HG03159 (cell line): Measurements from ENCODE around the gene TMEM221.

Source experiments
- ATAC-seq: cut with Tn5 transposase; IDR thresholded peaks from one replicate; pipeline ENCODE4 v1.9.1; 2021; ENCODE audit warnings: mild to moderate bottlenecking, moderate library complexity; ENCODE audit not compliant: unreplicated experiment

Gene TMEM221

GRCh38 chr19:17406046-17406886, 42.2 kb downstream of the TMEM221 start:
- peak; percentile 4 for ATAC-seq

DNA sequence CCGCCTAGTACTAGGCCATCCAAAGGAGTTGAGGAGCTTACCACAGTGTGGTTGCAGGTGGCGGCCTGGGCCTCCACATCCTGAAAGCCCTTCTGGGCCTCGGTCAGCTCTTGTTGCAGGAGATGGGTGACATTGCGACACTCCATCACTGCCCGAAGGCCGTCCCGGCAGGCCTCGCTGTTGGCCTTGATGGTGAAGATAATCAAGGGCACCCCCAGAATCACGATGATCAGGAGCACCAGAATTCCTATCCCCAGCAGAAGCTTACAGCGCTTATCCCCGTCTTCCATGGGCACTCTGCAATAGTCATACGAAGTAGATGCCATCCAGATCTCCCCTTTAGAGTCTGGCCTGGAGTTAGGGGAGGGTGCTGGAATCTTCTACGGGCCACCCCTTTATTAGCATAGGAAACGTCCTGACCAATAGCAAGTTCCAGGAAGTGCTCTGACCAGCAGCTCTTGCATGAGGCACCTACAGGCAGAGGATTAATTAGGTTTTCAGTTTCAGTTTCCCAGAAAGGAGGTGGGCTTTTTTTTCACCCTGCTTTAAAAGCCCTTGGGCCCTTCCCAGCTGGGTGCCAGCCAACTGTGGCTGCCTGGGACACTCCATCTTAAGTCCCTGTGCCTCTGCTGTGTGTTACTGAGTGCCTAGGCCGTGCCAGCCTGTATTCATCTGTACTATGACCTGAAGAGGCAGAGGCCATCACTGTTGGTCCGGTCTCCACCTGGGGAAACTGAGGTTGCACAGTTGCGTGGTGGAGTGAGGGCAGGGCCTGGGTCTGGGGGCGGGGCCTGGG, 43.0 kb downstream of the TMEM221 start, which contains the start of gene BST2:
TSS of gene BST2 (minus strand) at position 381 of the 796 bp plus-strand sequence. CDS start at position 326, 55 bp downstream.
- peak; percentile 74 for ATAC-seq

DNA sequence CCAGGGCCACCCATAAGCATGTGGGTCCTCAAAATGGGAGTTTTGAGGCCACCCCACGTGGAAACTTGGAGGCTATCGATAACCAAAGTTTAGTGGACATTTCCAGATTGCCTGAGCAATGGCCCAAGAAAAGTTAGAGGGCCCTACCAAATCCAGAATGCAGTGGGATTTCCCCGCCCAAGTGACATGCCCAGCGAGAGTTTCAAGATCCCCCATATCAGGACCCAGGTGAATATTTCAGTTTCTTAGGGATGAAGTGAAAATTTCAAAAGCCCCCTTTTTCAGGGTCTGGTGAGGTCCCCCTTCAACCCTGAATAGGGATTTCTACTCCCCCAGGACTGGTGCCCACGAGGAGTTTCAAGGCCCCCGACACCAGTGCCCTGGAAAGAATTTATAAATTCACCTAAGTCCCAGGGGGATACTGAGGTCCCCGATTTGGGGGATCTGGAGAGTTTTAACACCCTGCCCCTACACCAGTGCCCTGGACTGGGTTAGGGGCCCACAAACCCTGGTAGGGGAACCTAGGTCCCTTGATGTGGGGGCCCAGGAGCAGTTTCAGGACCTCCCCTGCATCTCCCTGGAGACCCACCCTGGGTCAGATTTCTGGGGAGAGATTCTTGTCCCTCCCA, 43.7 kb downstream of the TMEM221 start:
- ATAC-seq = peak; percentile 1

DNA sequence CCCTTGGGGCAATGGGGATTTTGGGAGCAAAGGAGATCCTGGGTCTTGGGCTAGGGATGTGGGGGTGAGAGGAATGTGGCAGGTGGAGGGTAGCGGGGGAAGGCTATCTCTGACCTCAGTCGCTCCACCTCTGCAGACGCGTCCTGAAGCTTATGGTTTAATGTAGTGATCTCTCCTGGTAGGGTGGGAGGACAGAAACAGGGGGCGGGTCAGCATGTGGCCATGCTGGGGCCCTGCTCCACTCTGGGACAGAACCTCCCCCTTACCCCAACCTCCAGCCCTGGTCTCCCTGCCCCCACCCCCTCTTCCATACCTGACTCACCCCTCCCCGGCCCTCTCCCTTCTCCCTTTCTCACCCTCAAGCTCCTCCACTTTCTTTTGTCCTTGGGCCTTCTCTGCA, 44.5 kb downstream of the TMEM221 start:
- no peak for ATAC-seq

- no peak for ATAC-seq
Observed at GRCh38 chr19:17402982-17403855, 45.2 kb downstream of the TMEM221 start.

DNA sequence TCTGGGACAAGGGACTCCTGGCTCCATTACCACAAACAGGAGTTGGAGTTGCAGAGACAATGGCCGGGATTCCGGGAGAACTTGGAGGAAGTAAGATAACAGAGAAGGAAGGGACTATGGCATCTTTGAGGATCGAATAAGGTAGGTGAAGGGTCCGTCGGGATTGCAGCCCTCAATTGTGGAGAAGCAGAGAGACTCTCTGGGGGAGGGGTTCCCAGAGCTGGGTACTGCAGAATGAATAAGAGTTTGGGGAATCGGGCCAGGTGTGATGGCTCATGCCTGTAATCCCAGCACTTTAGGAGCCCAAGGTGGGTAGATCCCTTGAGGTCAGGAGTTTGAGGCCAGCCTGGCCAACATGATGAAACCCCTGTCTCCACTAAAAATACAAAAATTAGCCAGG, 46.8 kb downstream of the TMEM221 start:
- no peak for ATAC-seq

- ATAC-seq = no peak
Observed at GRCh38 chr19:17398902-17399527, 49.5 kb downstream of the TMEM221 start.

DNA sequence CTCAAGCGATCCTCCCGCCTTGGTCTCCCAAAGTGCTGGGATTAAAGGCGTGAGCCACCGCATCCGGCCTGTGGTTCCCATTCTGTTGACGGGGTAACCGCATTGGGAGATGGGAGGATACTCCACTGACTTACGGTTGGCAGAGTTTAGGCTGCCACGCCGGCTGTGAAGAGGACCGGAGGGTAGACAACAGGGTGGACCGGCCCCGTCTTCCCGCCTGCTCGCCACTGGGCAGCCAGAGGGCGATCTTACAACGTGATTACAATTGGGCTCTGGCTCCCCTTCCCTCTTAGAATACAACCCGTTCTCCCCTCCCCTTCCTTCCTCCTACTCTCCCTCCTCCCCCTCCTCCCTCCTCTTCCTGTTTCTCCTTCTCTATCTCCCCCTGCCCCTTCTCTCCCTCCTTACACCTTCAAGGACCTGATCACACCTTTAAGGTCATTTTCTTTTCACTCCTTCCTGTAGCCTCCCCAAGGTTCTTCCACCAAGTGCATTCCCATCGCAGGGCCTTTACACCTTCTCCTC, 53.5 kb downstream of the TMEM221 start:
- ATAC-seq = no peak

DNA sequence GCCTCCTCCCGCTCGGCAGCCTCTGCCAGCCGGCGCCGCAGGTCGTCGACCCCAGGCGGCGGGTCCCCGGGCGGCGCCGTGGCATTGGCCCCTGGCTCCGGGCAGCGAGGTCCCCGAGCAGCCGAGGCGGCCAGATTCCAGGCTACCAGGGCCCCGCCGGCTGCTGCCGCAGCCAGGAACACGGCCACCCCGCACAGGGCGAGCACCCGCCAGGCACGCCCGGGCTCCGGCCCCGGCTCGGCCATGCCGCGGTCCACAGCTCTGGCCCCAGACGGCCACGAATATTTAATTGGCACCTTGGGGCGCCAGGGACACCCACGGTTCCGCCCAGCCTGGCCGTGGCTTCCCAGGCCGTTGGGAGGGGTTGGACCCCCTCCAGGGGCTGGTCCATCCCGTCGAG, 54.6 kb downstream of the TMEM221 start, which contains the start of gene CCDC194:
TSS of gene CCDC194 (minus strand) at position 283 of the 400 bp plus-strand sequence. CDS start at position 245, 38 bp downstream.
- ATAC-seq = no peak

GRCh38 chr19:17393002-17393401, 55.5 kb downstream of the TMEM221 start:
- ATAC-seq = no peak

DNA sequence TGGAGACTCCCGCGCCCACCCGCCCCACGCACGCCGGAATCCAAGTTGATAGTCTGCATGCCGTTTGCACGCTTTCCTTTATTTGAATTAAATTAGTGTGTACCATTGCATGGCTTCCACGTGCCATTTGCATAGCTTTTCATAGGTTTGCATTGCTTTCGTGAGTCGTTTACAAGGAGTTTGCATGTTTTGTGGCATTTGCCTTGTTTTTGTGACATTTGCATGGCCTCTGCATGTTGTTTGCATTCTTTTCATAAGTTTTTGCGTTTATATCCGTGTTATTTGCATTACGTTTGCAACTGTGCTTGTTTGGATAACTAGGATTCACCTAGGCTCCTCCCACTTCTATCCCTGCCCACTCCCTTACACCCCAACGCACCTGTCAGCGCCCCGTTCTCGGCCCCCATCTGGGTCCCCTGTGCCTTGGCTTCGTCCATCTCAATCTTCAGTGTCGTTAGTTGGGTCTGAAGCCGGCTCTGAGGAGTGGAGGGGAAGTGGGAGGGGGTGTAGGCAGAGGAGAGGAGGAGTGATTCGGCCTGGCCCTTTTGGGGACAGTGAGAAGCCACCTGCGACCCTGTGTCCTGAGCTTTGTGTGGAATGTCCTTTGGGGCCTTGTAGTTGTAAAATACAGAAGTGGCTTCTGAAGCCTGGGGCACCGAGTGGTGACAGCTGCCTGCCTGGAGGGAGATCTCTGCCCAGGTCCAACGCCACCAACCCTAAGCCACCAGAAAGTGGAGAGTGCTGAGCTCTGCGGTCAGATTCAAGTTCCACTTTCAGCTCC, 56.9 kb downstream of the TMEM221 start:
- peak; percentile 25 for ATAC-seq

DNA sequence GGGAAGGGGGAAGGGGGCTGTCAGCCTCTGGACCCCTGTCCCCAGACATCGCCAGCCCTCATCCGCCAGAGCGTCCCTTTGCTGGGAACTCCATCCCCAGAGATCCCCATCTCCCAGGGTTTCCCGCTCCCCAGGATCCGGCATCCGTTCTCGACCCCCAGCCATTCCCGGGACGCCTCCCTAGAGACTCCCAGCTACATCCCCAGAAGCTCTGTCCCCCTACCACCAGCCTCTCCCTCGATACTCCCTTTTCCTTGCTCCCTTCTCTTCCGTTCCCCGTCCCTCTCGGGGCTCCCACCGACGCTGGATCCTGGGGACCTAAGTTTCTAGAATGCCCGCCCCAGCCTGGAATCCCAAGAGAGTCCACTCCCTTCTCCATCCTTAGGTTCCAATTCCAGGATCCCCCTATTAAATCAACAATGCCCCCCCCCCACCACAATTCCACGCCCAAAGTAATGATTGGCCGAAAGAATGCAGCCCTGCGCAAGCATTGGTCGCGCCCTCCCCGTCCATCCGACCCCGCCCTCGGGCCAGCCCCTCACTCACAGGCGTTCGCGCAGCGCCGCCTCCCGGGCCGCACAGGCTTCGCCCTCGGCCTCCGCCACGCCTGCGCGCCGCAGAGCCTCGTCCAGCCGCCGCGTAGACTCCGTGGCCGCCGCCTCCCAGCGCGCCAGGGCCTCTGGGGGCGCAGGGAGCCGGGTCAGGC, 57.6 kb downstream of the TMEM221 start:
- peak; percentile 86 for ATAC-seq

- ATAC-seq = no peak
Observed at GRCh38 chr19:17389957-17390664, 58.4 kb downstream of the TMEM221 start.

DNA sequence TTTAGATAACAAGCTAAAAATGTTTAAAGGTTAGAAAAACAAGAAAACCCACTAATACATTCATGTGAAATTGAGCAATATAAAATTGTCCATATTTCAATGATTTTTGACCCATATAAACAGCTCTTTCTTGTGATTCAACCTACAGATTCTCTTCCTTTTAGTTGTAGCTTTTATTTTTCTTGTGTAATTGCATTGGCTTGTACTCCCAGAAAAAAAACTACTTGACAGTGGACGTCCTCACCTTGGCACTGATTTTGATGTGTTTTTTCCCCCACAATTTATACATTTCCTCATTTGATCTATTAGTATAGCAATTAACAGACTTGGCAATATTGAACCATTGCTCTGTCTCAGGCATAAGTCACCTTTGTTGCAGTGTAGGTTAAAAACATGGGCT, 59.2 kb downstream of the TMEM221 start:
- no peak for ATAC-seq

- no peak for ATAC-seq
Observed at GRCh38 chr19:17385878-17386611, 62.4 kb downstream of the TMEM221 start.
